ENCODE measurements around the gene ZNF860. TPM values are rescaled to one million over a fixed set of nuclear protein-coding genes. Genes with fewer than 3 reads are reported as not detected.

The ZNF860 gene
- total RNA-seq, 1 experiment from 2014 or later: 5.9 TPM

DNA sequence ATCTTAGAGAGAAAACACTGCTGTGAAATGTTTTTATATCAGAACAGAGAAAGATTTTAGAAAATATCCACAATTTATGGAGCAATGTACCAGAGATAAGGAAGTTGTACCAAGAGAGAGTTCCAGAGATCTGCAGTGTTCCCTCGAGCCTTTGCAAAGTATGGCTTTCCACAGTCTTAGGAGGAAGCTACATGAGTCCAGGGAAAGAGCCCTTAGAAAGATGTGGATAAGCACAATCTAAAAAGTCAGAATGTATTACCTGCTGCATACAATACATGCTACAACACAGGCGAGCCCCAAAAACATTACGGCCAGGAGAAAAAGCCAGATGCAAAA is 56.4 kb downstream of the ZNF860 start:
- DNase-seq: no peak
- intact Hi-C loops (cut with micrococcal nuclease; ENCODE audit: unreplicated experiment): no loop called here
- POLR2A ChIA-PET: no interaction called here
- Histone ChIP-seq H3K9me3 (peaks cover 13% of the 10 kb centered on the region), H3K4me1 (no peaks in the 10 kb centered on the region), H3K36me3 (ENCODE audit: control insufficient read depth, insufficient read depth, low read length) (no peaks in the 10 kb centered on the region), H3K27me3 (replicated peaks; ENCODE audit: control insufficient read depth, insufficient read depth, low read length) (no peaks in the 10 kb centered on the region), H3K4me3 (ENCODE audit: low read depth, low read length) (no peak overlapping the region)
- Mint-ChIP-seq H3K36me3 (ENCODE audit: insufficient read depth, unreplicated experiment) (peaks cover 7% of the 10 kb centered on the region), H3K9me3 (ENCODE audit: unreplicated experiment) (peaks cover 11% of the 10 kb centered on the region), H3K27me3 (ENCODE audit: insufficient read depth, unreplicated experiment) (no peaks in the 10 kb centered on the region), H3K27ac (ENCODE audit: unreplicated experiment) (no peak overlapping the region), H3K4me1 (ENCODE audit: low read depth, unreplicated experiment) (no peaks in the 10 kb centered on the region), H3K4me3 (ENCODE audit: unreplicated experiment) (no peak overlapping the region)
- CTCF ChIA-PET: interaction anchor here (1.0 kb wide), 1 partner anchor 19 kb away, joined by 4 read pairs; no protein-coding TSS in a partner anchor
- BruUV-seq (replicated peaks): no TSS peak
- TF ChIP-seq, protein P1, sequence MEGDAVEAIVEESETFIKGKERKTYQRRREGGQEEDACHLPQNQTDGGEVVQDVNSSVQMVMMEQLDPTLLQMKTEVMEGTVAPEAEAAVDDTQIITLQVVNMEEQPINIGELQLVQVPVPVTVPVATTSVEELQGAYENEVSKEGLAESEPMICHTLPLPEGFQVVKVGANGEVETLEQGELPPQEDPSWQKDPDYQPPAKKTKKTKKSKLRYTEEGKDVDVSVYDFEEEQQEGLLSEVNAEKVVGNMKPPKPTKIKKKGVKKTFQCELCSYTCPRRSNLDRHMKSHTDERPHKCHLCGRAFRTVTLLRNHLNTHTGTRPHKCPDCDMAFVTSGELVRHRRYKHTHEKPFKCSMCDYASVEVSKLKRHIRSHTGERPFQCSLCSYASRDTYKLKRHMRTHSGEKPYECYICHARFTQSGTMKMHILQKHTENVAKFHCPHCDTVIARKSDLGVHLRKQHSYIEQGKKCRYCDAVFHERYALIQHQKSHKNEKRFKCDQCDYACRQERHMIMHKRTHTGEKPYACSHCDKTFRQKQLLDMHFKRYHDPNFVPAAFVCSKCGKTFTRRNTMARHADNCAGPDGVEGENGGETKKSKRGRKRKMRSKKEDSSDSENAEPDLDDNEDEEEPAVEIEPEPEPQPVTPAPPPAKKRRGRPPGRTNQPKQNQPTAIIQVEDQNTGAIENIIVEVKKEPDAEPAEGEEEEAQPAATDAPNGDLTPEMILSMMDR (IDR thresholded peaks at IDR 0.05; ENCODE audit: insufficient read depth in 1 of 2, low read depth in 1 of 2, low read length in 1 of 2, severe bottlenecking in 1 of 2, unreplicated experiment in 1 of 2): no peak

- BruUV-seq (replicated peaks): no TSS peak
- H3K4me1 Mint-ChIP-seq (ENCODE audit: low read depth, unreplicated experiment): peaks cover 14% of the 10 kb centered on the region
- DNase-seq: no peak
- H3K27me3 ChIP-seq (replicated peaks; ENCODE audit: control insufficient read depth, insufficient read depth, low read length): no peaks in the 10 kb centered on the region
- intact Hi-C loops (cut with micrococcal nuclease; ENCODE audit: unreplicated experiment): no loop called here
- ChIA-PET CTCF (no interaction called here), POLR2A (no interaction called here)
- H3K36me3 Mint-ChIP-seq (ENCODE audit: insufficient read depth, unreplicated experiment): peaks cover 13% of the 10 kb centered on the region
- H3K4me3 ChIP-seq (ENCODE audit: low read depth, low read length): no peak overlapping the region
- H3K36me3 ChIP-seq (ENCODE audit: control insufficient read depth, insufficient read depth, low read length): no peaks in the 10 kb centered on the region
- H3K4me1 ChIP-seq: peaks cover 17% of the 10 kb centered on the region
- TF ChIP-seq, protein P1 (IDR thresholded peaks at IDR 0.05; ENCODE audit: insufficient read depth in 1 of 2, low read depth in 1 of 2, low read length in 1 of 2, severe bottlenecking in 1 of 2, unreplicated experiment in 1 of 2): no peak
- peaks cover 21% of the 10 kb centered on the region for H3K9me3 ChIP-seq
- no peak overlapping the region for H3K4me3 Mint-ChIP-seq (ENCODE audit: unreplicated experiment)
- H3K27ac Mint-ChIP-seq (ENCODE audit: unreplicated experiment): no peak overlapping the region
- H3K9me3 Mint-ChIP-seq (ENCODE audit: unreplicated experiment): peaks cover 13% of the 10 kb centered on the region
- H3K27me3 Mint-ChIP-seq (ENCODE audit: insufficient read depth, unreplicated experiment): no peaks in the 10 kb centered on the region
Measured at GRCh38 chr3:32041316-32041715, 59.8 kb downstream of the ZNF860 start.

Other genes starting within 250 kb of the ZNF860 start
- 71.2 and 79.5 TPM in 2 replicates for gene OSBPL10, start 488 bp upstream of the ZNF860 start, total RNA-seq (2022)
- 8.8 and 9.3 TPM in 2 replicates for gene GPD1L, start 124.9 kb downstream of the ZNF860 start, total RNA-seq (2022)